HL-60 (cell line): Measurements from ENCODE around the gene MAD2L2.

Experiments used
- DNase-seq, 2 experiments: peaks; one replicate each; pipeline ENCODE4 v3.0.0-alpha.2; 2010 to 2020; ENCODE audit warnings: low read depth in 1 of 2, low spot score in 1 of 2
- H3K27ac ChIP-seq: fragments of 250-450 bp; sonication (Bioruptor Pico); replicated peaks from 2 replicates; pipeline ENCODE4 v1.5.1; 2020; ENCODE audit warnings: mild to moderate bottlenecking, moderate library complexity
- H3K27me3 ChIP-seq: fragments of 250-450 bp; sonication (Bioruptor Pico); 2 replicates; pipeline ENCODE4 v1.5.1; 2021; ENCODE audit warnings: mild to moderate bottlenecking, moderate library complexity; ENCODE audit not compliant: insufficient read depth, poor library complexity, severe bottlenecking
- H3K4me3 ChIP-seq: replicated peaks from 2 replicates; pipeline ENCODE4 v1.5.1; 2011; ENCODE audit warnings: mild to moderate bottlenecking, control low read depth, low read length; ENCODE audit not compliant: insufficient read depth
- CTCF ChIP-seq: IDR thresholded peaks from one replicate; pipeline ENCODE4 v1.5.1; 2011; ENCODE audit warnings: low read length, control low read depth, inconsistent platforms; ENCODE audit not compliant: insufficient read depth
- GABPA ChIP-seq: IDR thresholded peaks from 2 replicates; pipeline ENCODE4 v1.6.1; 2012; ENCODE audit warnings: low read depth
- POLR2AphosphoS5 ChIP-seq: IDR thresholded peaks from 2 replicates; pipeline ENCODE4 v1.6.1; 2012; ENCODE audit warnings: low read depth
- REST ChIP-seq: IDR thresholded peaks from 2 replicates; pipeline ENCODE4 v1.6.1; 2012; ENCODE audit warnings: low read depth; ENCODE audit not compliant: insufficient replicate concordance
- SPI1 ChIP-seq: IDR thresholded peaks from 2 replicates; pipeline ENCODE4 v1.6.1; 2012; ENCODE audit warnings: low read depth, mild to moderate bottlenecking, borderline replicate concordance

MAD2L2 gene

GRCh38 chr1:11697893-11698210, 16.9 kb upstream of the MAD2L2 start:
- Histone ChIP-seq H3K27ac (no peak overlapping the region), H3K4me3 (no peak overlapping the region), H3K27me3 (peaks cover 8% of the 10 kb centered on the region)
- TF ChIP-seq GABPA (no peak), CTCF (no peak), SPI1 (no peak), POLR2AphosphoS5 (no peak), REST (no peak)
- DNase-seq: no peak

GRCh38 chr1:11697188-11697892, 16.4 kb upstream of the MAD2L2 start:
- H3K27me3 ChIP-seq: peaks cover 13% of the 10 kb centered on the region
- H3K27ac ChIP-seq: no peak overlapping the region
- H3K4me3 ChIP-seq: no peak overlapping the region
- no peak for TF ChIP-seq REST
- TF ChIP-seq CTCF: no peak
- no peak for TF ChIP-seq POLR2AphosphoS5
- TF ChIP-seq SPI1: no peak
- no peak for TF ChIP-seq GABPA
- DNase-seq: no peak

GRCh38 chr1:11695861-11696260, 14.9 kb upstream of the MAD2L2 start:
- H3K4me3 ChIP-seq: no peak overlapping the region
- no peak for DNase-seq
- H3K27ac ChIP-seq: no peak overlapping the region
- H3K27me3 ChIP-seq: peaks cover 22% of the 10 kb centered on the region
- no peak for TF ChIP-seq POLR2AphosphoS5
- no peak for TF ChIP-seq CTCF
- no peak for TF ChIP-seq SPI1
- TF ChIP-seq GABPA: no peak
- TF ChIP-seq REST: no peak
